GM19467 (cell line): ENCODE measurements around the gene RAD51B.

ENCODE experiments used
- ATAC-seq: cut with Tn5 transposase; IDR thresholded peaks from one replicate; pipeline ENCODE4 v1.9.1; 2021; ENCODE audit warnings: mild to moderate bottlenecking, moderate library complexity; ENCODE audit not compliant: unreplicated experiment

RAD51B gene

GRCh38 chr14:68573722-68574121 lies 754.1 kb downstream of the RAD51B start:
- ATAC-seq = no peak

- no peak for ATAC-seq
Observed at GRCh38 chr14:68574461-68574860, 754.9 kb downstream of the RAD51B start.

GRCh38 chr14:68574906-68575305 lies 755.3 kb downstream of the RAD51B start:
- ATAC-seq = no peak

- ATAC-seq = no peak
Observed at GRCh38 chr14:68575426-68575825, 755.8 kb downstream of the RAD51B start.

- no peak for ATAC-seq
Observed at GRCh38 chr14:68576031-68576430, 756.5 kb downstream of the RAD51B start.

GRCh38 chr14:68576496-68577244 lies 757.1 kb downstream of the RAD51B start:
- ATAC-seq = no peak

- ATAC-seq = no peak
Observed at GRCh38 chr14:68577802-68578541, 758.4 kb downstream of the RAD51B start.

- no peak for ATAC-seq
Observed at GRCh38 chr14:68578597-68578996, 759.0 kb downstream of the RAD51B start.

- ATAC-seq = no peak
Observed at GRCh38 chr14:68580096-68580645, 760.6 kb downstream of the RAD51B start.

GRCh38 chr14:68580671-68581070 lies 761.1 kb downstream of the RAD51B start:
- no peak for ATAC-seq

GRCh38 chr14:68583548-68584280 lies 764.1 kb downstream of the RAD51B start:
- no peak for ATAC-seq

- no peak for ATAC-seq
Observed at GRCh38 chr14:68584786-68585185, 765.2 kb downstream of the RAD51B start.

GRCh38 chr14:68585690-68586089 lies 766.1 kb downstream of the RAD51B start:
- no peak for ATAC-seq

- ATAC-seq = no peak
Observed at GRCh38 chr14:68586896-68587751, 767.5 kb downstream of the RAD51B start.

- ATAC-seq = no peak
Observed at GRCh38 chr14:68587931-68588330, 768.4 kb downstream of the RAD51B start.

GRCh38 chr14:68589447-68590200 lies 770.0 kb downstream of the RAD51B start:
- no peak for ATAC-seq

GRCh38 chr14:68590201-68590522 lies 770.6 kb downstream of the RAD51B start:
- no peak for ATAC-seq

GRCh38 chr14:68591786-68592185 lies 772.2 kb downstream of the RAD51B start:
- ATAC-seq = no peak

- no peak for ATAC-seq
Observed at GRCh38 chr14:68592948-68593556, 773.5 kb downstream of the RAD51B start.
